ENCODE results near the gene NEFH. TPM values are rescaled to one million over a fixed set of nuclear protein-coding genes. Genes with fewer than 3 reads are reported as not detected.

Gene NEFH
- total and polyA plus RNA-seq, 2 donors (not counting 1 experiment from before 2014, with no cell fraction given), result 0.04 to 0.10 TPM

GRCh38 chr22:29477723-29478318 is 2.2 kb upstream of the NEFH start:
- no peak overlapping the region for H2AFZ ChIP-seq (ENCODE audit: insufficient read depth, low read depth, low read length, poor library complexity, severe bottlenecking)
- no peaks in the 10 kb centered on the region for H3K36me3 ChIP-seq (replicated peaks in 1 of 2; ENCODE audit: control extremely low read depth in 1 of 2, control insufficient read depth in 1 of 2, extremely low read depth in 1 of 2, insufficient read depth in 2 of 2, low read length in 1 of 2)
- H3K4me3 ChIP-seq (ENCODE audit: control extremely low read depth in 1 of 5, extremely low read depth in 1 of 5, insufficient read depth in 1 of 5, low read depth in 2 of 5, low read length in 4 of 5), result no peak overlapping the region
- no peak overlapping the region for H3K4me3 Mint-ChIP-seq
- ATAC-seq (ENCODE audit: low read depth) (no peak), DNase-seq (no peak)
- peaks cover 0 to 24% (median 0%) of the 10 kb centered on the region in 3 donors for H3K9me3 ChIP-seq (ENCODE audit: control extremely low read depth in 1 of 3, control insufficient read depth in 2 of 3, insufficient read depth in 1 of 3, low read length in 2 of 3)
- H3K9me3 Mint-ChIP-seq (ENCODE audit: insufficient read depth), result no peaks in the 10 kb centered on the region
- no peak overlapping the region for H3K27ac Mint-ChIP-seq
- intact Hi-C loops (cut with micrococcal nuclease), result loop anchor here (5.0 kb wide), 1 partner anchor 81 kb away; no protein-coding TSS in a partner anchor
- H3K27me3 Mint-ChIP-seq, result peaks cover 40% of the 10 kb centered on the region
- H3K27me3 ChIP-seq (replicated peaks in 1 of 4; ENCODE audit: control extremely low read depth in 1 of 4, control insufficient read depth in 3 of 4, insufficient read depth in 4 of 4, low read length in 3 of 4), result peaks cover 0 to 60% (median 42%) of the 10 kb centered on the region in 4 experiments
- no CpG with 5 or more reads among the region's 4 CpGs for WGBS (ENCODE audit: insufficient coverage)
- TF ChIP-seq EZH2 (IDR thresholded peaks at IDR 0.05; ENCODE audit: borderline replicate concordance, insufficient read depth, low read depth, low read length, poor library complexity, severe bottlenecking) (no peak), CTCF (IDR thresholded peaks at IDR 0.05) (no peak)
- CTCF ChIA-PET, result no interaction called here
- H3K4me1 Mint-ChIP-seq, result peaks cover 48% of the 10 kb centered on the region
- H3K4me2 ChIP-seq (replicated peaks; ENCODE audit: low read depth, low read length, poor library complexity, severe bottlenecking), result no peak overlapping the region
- H4K20me1 ChIP-seq (ENCODE audit: control insufficient read depth, insufficient read depth, low read length, poor library complexity, severe bottlenecking), result no peaks in the 10 kb centered on the region
- H3K4me1 ChIP-seq (ENCODE audit: control insufficient read depth in 2 of 2, insufficient read depth in 2 of 2, low read length in 2 of 2), result peaks cover 36 to 43% of the 10 kb centered on the region in 2 donors
- H3K79me2 ChIP-seq (ENCODE audit: control insufficient read depth, insufficient read depth, low read length), result no peaks in the 10 kb centered on the region
- no peak overlapping the region for H3K27ac ChIP-seq (ENCODE audit: low read length in 2 of 2)
- no peak overlapping the region for H3K9ac ChIP-seq (ENCODE audit: low read length)
- POLR2A ChIA-PET, result no interaction called here
